Endothelial cell of umbilical vein (primary cell): ENCODE results near the gene C5. TPM values are rescaled to one million over a fixed set of nuclear protein-coding genes. Genes with fewer than 3 reads are reported as not detected.

ENCODE experiments used
- BruUV-seq: library from RNA; stranded (reverse); fragments of 400-500 nt; replicated peaks from 2 replicates; lab custom pipeline; 2021; lab: Mats Ljungman, UMichigan
- CTCF ChIA-PET: fragments of 300-600, 350-600 bp; sonication (Branson Sonifier 250); formaldehyde crosslinking; loops from one replicate; lab custom pipeline; 2021; ENCODE audit warnings: antibody characterized with exemption, inconsistent platforms; lab: Charles Lee
- POLR2A ChIA-PET: fragments of 300-600, 350-600 bp; sonication (Branson Sonifier 250); formaldehyde crosslinking; loops from one replicate; lab custom pipeline; 2021; ENCODE audit warnings: antibody characterized with exemption, inconsistent platforms; lab: Charles Lee
- DNase-seq: peaks from one replicate; pipeline ENCODE4 v3.0.0-alpha.2; 2011; ENCODE audit warnings: low read depth, low spot score
- FAIRE-seq: peaks from 2 replicates; lab custom pipeline; 2011; peaks lifted over from hg19 to GRCh38; lab: Jason Lieb, UNC
- H2AFZ ChIP-seq: 2 replicates; pipeline ENCODE4 v1.6.0; 2012; ENCODE audit warnings: low read depth, low read length, control low read depth, inconsistent platforms
- H3K27ac ChIP-seq: 2 replicates; pipeline ENCODE4 v1.5.1; 2011; ENCODE audit warnings: low read depth, mild to moderate bottlenecking, control low read depth, low read length, moderate library complexity; ENCODE audit not compliant: insufficient read depth
- H3K27me3 ChIP-seq, 2 experiments: 2 replicates each; pipeline versions ENCODE4 v1.6.0 to v1.6.1; 2011; ENCODE audit warnings: low read length in 2 of 2, mixed read lengths in 1 of 2; ENCODE audit not compliant: control insufficient read depth in 2 of 2, insufficient read depth in 2 of 2
- H3K36me3 ChIP-seq, 2 experiments: 2 replicates in 1 of 2; 3 replicates in 1 of 2; pipeline ENCODE4 v1.5.1; 2011; ENCODE audit warnings: low read length in 2 of 2, mild to moderate bottlenecking in 1 of 2, moderate library complexity in 1 of 2; ENCODE audit not compliant: control insufficient read depth in 2 of 2, insufficient read depth in 2 of 2; ENCODE audit errors: extremely low read depth in 1 of 2
- H3K4me1 ChIP-seq: 3 replicates; pipeline ENCODE4 v1.5.1; 2011; ENCODE audit warnings: mild to moderate bottlenecking, low read length; ENCODE audit not compliant: control insufficient read depth, insufficient read depth; ENCODE audit errors: extremely low read depth
- H3K4me2 ChIP-seq: 2 replicates; pipeline ENCODE4 v1.6.1; 2011; ENCODE audit warnings: low read length, control low read depth, mixed read lengths; ENCODE audit not compliant: insufficient read depth
- H3K4me3 ChIP-seq, 3 experiments: fragments of 200-600 bp in 1 of 3; sonication (generic), shearing (Covaris generic) in 1 of 3; replicated peaks in 1 of 3; 2 replicates each; pipeline ENCODE4 v1.5.1; 2011 to 2016; ENCODE audit warnings: control low read depth in 3 of 3, low read length in 3 of 3, mild to moderate bottlenecking in 2 of 3, inconsistent platforms in 1 of 3, low read depth in 1 of 3, moderate library complexity in 1 of 3; ENCODE audit not compliant: insufficient read depth in 1 of 3
- H3K79me2 ChIP-seq: 2 replicates; pipeline ENCODE4 v1.6.0; 2012; ENCODE audit warnings: low read length, inconsistent platforms; ENCODE audit not compliant: control insufficient read depth, insufficient read depth
- H3K9ac ChIP-seq: replicated peaks from 2 replicates; pipeline ENCODE3; 2011; ENCODE audit warnings: low read length, control low read depth; ENCODE audit not compliant: insufficient read depth; ENCODE audit errors: extremely low read depth
- H3K9me1 ChIP-seq: replicated peaks from 3 replicates; pipeline ENCODE4 v1.6.0; 2011; ENCODE audit warnings: mild to moderate bottlenecking, low read length; ENCODE audit not compliant: control insufficient read depth, insufficient read depth; ENCODE audit errors: extremely low read depth
- H3K9me3 ChIP-seq: replicated peaks from 2 replicates; pipeline ENCODE4 v1.5.1; 2012; ENCODE audit warnings: low read length, inconsistent platforms; ENCODE audit not compliant: control insufficient read depth, insufficient read depth
- H4K20me1 ChIP-seq: replicated peaks from 2 replicates; pipeline ENCODE3; 2011; ENCODE audit warnings: mild to moderate bottlenecking, low read length; ENCODE audit not compliant: control insufficient read depth, insufficient read depth; ENCODE audit errors: extremely low read depth
- CTCF ChIP-seq, 2 donors: IDR thresholded peaks; 1 replicate in 1 of 2; 2 replicates in 1 of 2; pipeline ENCODE4 v1.5.1; 2011; ENCODE audit warnings: low read length in 2 of 2, mild to moderate bottlenecking in 2 of 2, moderate library complexity in 2 of 2, control low read depth in 1 of 2, inconsistent platforms in 1 of 2, low read depth in 1 of 2; ENCODE audit not compliant: insufficient read depth in 1 of 2; ENCODE audit errors: extremely low read depth in 1 of 2
- EZH2 ChIP-seq: IDR thresholded peaks from 2 replicates; pipeline ENCODE4 v1.6.1; 2012; ENCODE audit warnings: borderline replicate concordance, low read depth, mild to moderate bottlenecking, moderate library complexity, low read length, inconsistent platforms; ENCODE audit not compliant: severe bottlenecking
- FOS ChIP-seq: IDR thresholded peaks from 2 replicates; pipeline ENCODE4 v1.6.1; 2011; ENCODE audit warnings: mild to moderate bottlenecking, low read length, moderate library complexity, borderline replicate concordance; ENCODE audit not compliant: insufficient read depth
- JUN ChIP-seq: IDR thresholded peaks from 2 replicates; pipeline ENCODE4 v1.6.1; 2011; ENCODE audit warnings: borderline replicate concordance, low read depth; ENCODE audit not compliant: insufficient read length, insufficient read depth
- MAX ChIP-seq: IDR thresholded peaks from 2 replicates; pipeline ENCODE4 v1.6.1; 2011; ENCODE audit not compliant: insufficient read depth, insufficient read length
- MYC ChIP-seq: IDR thresholded peaks from one replicate; pipeline ENCODE4 v1.6.1; 2011; ENCODE audit warnings: mild to moderate bottlenecking, low read depth, low read length
- POLR2A ChIP-seq: IDR thresholded peaks from 2 replicates; pipeline ENCODE4 v1.6.1; 2012; ENCODE audit warnings: low read depth, mild to moderate bottlenecking, control low read depth, low read length
- POLR2AphosphoS5 ChIP-seq: IDR thresholded peaks from 2 replicates; pipeline ENCODE4 v1.6.1; 2012; ENCODE audit warnings: low read depth, mild to moderate bottlenecking, control low read depth, low read length, moderate library complexity; ENCODE audit not compliant: insufficient read depth
- dilution Hi-C: fragments of 300-500 bp; cut with MboI; formaldehyde crosslinking; loops from one replicate; pipeline ENCODE4 v1.15.0; 2019; ENCODE audit warnings: low sequenced_read_pairs; ENCODE audit not compliant: extremely low pct_ligation_motif_present
- intact Hi-C: fragments of 100-400 bp; cut with micrococcal nuclease; formaldehyde crosslinking; loops from one replicate; pipeline ENCODE4 v1.10.0; 2022
- polyA plus RNA-seq, 4 experiments: library from polyadenylated mRNA; depleted of rRNA in 3 of 4; stranded (reverse) in 3 of 4; unstranded in 1 of 4; fragments of >200 nt; gene quantifications; 2 replicates each; pipeline versions ENCODE4 v1.2.1 to v1.2.3, GENCODE V29; 2011 to 2012; ENCODE audit warnings: missing spikeins in 1 of 4
- total RNA-seq: library from RNA; stranded (reverse); gene quantifications from 2 replicates; pipeline ENCODE4 v1.2.3, GENCODE V29; 2021

Gene C5
- total and polyA plus RNA-seq, 2 donors (not counting 3 experiments of a cell fraction or from before 2014, with no cell fraction given), result 0.79 to 1.6 TPM

- no peak overlapping the region for H2AFZ ChIP-seq
- dilution Hi-C loops, result no loop called here
- CTCF ChIA-PET, result interaction anchor here (1.2 to 9.1 kb wide), 6 partner anchors 12 to 299 kb away, joined by 3 to 127 read pairs (median 5); no protein-coding TSS in a partner anchor
Observed at GRCh38 chr9:121055642-121056143, 5.6 kb upstream of the C5 start.

More at GRCh38 chr9:121055642-121056143, 5.6 kb upstream of the C5 start:
- POLR2A ChIA-PET, result no interaction called here
- no peaks in the 10 kb centered on the region for H3K27me3 ChIP-seq
- TF ChIP-seq POLR2AphosphoS5 (no peak), POLR2A (no peak), JUN (no peak), FOS (no peak), EZH2 (no peak), CTCF (IDR thresholded peaks at IDR 0.05; ENCODE audit: extremely low read depth in 1 of 2, insufficient read depth in 1 of 2, low read depth in 1 of 2, low read length in 2 of 2) (peak; percentile 7 to 21), MAX (no peak), MYC (no peak)
- no peaks in the 10 kb centered on the region for H3K79me2 ChIP-seq
- H3K4me2 ChIP-seq, result no peak overlapping the region
- H3K9me3 ChIP-seq, result no peaks in the 10 kb centered on the region
- no TSS peak for BruUV-seq
- no peak overlapping the region for H3K27ac ChIP-seq
- H3K9me1 ChIP-seq, result no peaks in the 10 kb centered on the region
- H3K36me3 ChIP-seq, result no peaks in the 10 kb centered on the region
- DNase-seq, result no peak
- no peak overlapping the region for H3K4me3 ChIP-seq
- no peaks in the 10 kb centered on the region for H4K20me1 ChIP-seq
- intact Hi-C loops, result loop anchor here (5.0 kb wide), 1 partner anchor 433 kb away; no protein-coding TSS in a partner anchor
- H3K9ac ChIP-seq, result no peak overlapping the region
- H3K4me1 ChIP-seq, result peaks cover 16% of the 10 kb centered on the region
- no peak for FAIRE-seq
